ENCODE data around the gene CACNB4. TPM values are rescaled to one million over a fixed set of nuclear protein-coding genes. Genes with fewer than 3 reads are reported as not detected.

The CACNB4 gene
- total RNA-seq, 4 donors from 2014 or later, result 0.88 to 4.6 (median 2.6) TPM

- TF ChIP-seq CTCF (IDR thresholded peaks at IDR 0.05) (no peak), POLR2A (IDR thresholded peaks at IDR 0.05) (no peak)
- Histone ChIP-seq H3K27me3 (no peaks in the 10 kb centered on the region), H3K4me3 (no peak overlapping the region), H3K27ac (no peak overlapping the region), H3K36me3 (no peaks in the 10 kb centered on the region), H3K9me3 (no peaks in the 10 kb centered on the region), H3K4me1 (no peaks in the 10 kb centered on the region)
- DNase-seq, result no peak
These were observed 114.3 kb downstream of the CACNB4 start for GRCh38 chr2:151984424-151985083.

- Histone ChIP-seq H3K27ac (no peak overlapping the region), H3K27me3 (no peaks in the 10 kb centered on the region), H3K4me3 (no peak overlapping the region), H3K9me3 (no peaks in the 10 kb centered on the region), H3K4me1 (no peaks in the 10 kb centered on the region), H3K36me3 (no peaks in the 10 kb centered on the region)
- no peak for TF ChIP-seq POLR2A (IDR thresholded peaks at IDR 0.05)
- TF ChIP-seq CTCF (IDR thresholded peaks at IDR 0.05), result no peak
- no peak for DNase-seq
These were observed 115.6 kb downstream of the CACNB4 start for GRCh38 chr2:151983221-151983620.

- Histone ChIP-seq H3K27ac (no peak overlapping the region), H3K4me3 (no peak overlapping the region), H3K9me3 (no peaks in the 10 kb centered on the region), H3K36me3 (no peaks in the 10 kb centered on the region), H3K27me3 (no peaks in the 10 kb centered on the region), H3K4me1 (no peaks in the 10 kb centered on the region)
- TF ChIP-seq POLR2A (IDR thresholded peaks at IDR 0.05) (no peak), CTCF (IDR thresholded peaks at IDR 0.05) (no peak)
- no peak for DNase-seq
These were observed 117.0 kb downstream of the CACNB4 start for GRCh38 chr2:151981886-151982285.

- no peak for TF ChIP-seq CTCF (IDR thresholded peaks at IDR 0.05)
- TF ChIP-seq POLR2A (IDR thresholded peaks at IDR 0.05), result no peak
- Histone ChIP-seq H3K27me3 (no peaks in the 10 kb centered on the region), H3K4me3 (no peak overlapping the region)
These were observed 119.2 kb downstream of the CACNB4 start for GRCh38 chr2:151979694-151980093.

GRCh38 chr2:151978709-151979108 is 120.1 kb downstream of the CACNB4 start:
- no peak overlapping the region for H3K4me3 ChIP-seq
- TF ChIP-seq POLR2A (IDR thresholded peaks at IDR 0.05), result no peak
- TF ChIP-seq CTCF (IDR thresholded peaks at IDR 0.05), result no peak
- DNase-seq, result no peak

More at GRCh38 chr2:151979694-151980093, 119.2 kb downstream of the CACNB4 start:
- Histone ChIP-seq H3K9me3 (no peaks in the 10 kb centered on the region), H3K36me3 (no peaks in the 10 kb centered on the region), H3K4me1 (no peaks in the 10 kb centered on the region), H3K27ac (no peak overlapping the region)
- DNase-seq, result no peak

More at GRCh38 chr2:151978709-151979108, 120.1 kb downstream of the CACNB4 start:
- no peak overlapping the region for H3K27ac ChIP-seq
- no peaks in the 10 kb centered on the region for H3K27me3 ChIP-seq
- no peaks in the 10 kb centered on the region for H3K36me3 ChIP-seq
- no peaks in the 10 kb centered on the region for H3K9me3 ChIP-seq
- H3K4me1 ChIP-seq, result no peaks in the 10 kb centered on the region
